A549 (cell line): Measurements from ENCODE around the gene ZNF132. TPM values are rescaled to one million over a fixed set of nuclear protein-coding genes. Genes with fewer than 3 reads are reported as not detected.

ENCODE experiments used
- ATAC-seq, 2 experiments: fragments of 200-7000 bp in 1 of 2; fragments of >200 bp in 1 of 2; cut with Nextera tagmentation in 1 of 2; cut with Tn5 transposase in 1 of 2; 3 replicates each; pipeline versions ENCODE4 v1.8.0 to v1.9.1; 2018 to 2020; ENCODE audit warnings: mild to moderate bottlenecking in 1 of 2, moderate library complexity in 1 of 2
- CTCF ChIA-PET: fragments of 300-600 bp; sonication (Branson Sonifier 250); formaldehyde crosslinking; extraction: SDS; loops from one replicate; lab custom pipeline; 2021; ENCODE audit warnings: antibody characterized with exemption, inconsistent platforms; lab: Yijun Ruan, JAX
- POLR2A ChIA-PET: fragments of 350-600 bp; formaldehyde crosslinking; extraction: SDS; loops from one replicate; lab custom pipeline; 2021; ENCODE audit warnings: antibody characterized with exemption, inconsistent platforms; lab: Yijun Ruan, JAX
- DNase-seq, 2 experiments: peaks; one replicate each; pipeline versions ENCODE4 v3.0.0 to v3.0.0-alpha.2; 2011 to 2016; ENCODE audit warnings: low read depth in 1 of 2, low spot score in 1 of 2
- FAIRE-seq: peaks from 2 replicates; lab custom pipeline; 2011; peaks lifted over from hg19 to GRCh38; lab: Jason Lieb, UNC
- H3K27ac ChIP-seq, 2 experiments: fragments of >200 bp; sonication (Bioruptor Twin); formaldehyde crosslinking; 3 replicates each; pipeline ENCODE4 v1.5.1; 2016 to 2017
- H3K4me1 ChIP-seq: fragments of >200 bp; sonication (Bioruptor Twin); formaldehyde crosslinking; 3 replicates; pipeline ENCODE4 v1.6.1; 2016
- H3K4me2 ChIP-seq: fragments of >200 bp; sonication (Bioruptor Twin); formaldehyde crosslinking; 3 replicates; pipeline ENCODE4 v1.6.1; 2016
- H3K4me3 ChIP-seq: fragments of >200 bp; sonication (Bioruptor Twin); formaldehyde crosslinking; 3 replicates; pipeline ENCODE4 v1.5.1; 2016
- H3K9me3 ChIP-seq: fragments of >200 bp; sonication (Bioruptor Twin); formaldehyde crosslinking; 3 replicates; pipeline ENCODE4 v1.6.1; 2016
- BCL3 ChIP-seq: fragments of >200 bp; sonication (Bioruptor Twin); formaldehyde crosslinking; IDR thresholded peaks from 3 replicates; pipeline ENCODE4 v1.6.1; 2016
- E2F6 ChIP-seq: IDR thresholded peaks from 2 replicates; pipeline ENCODE4 v1.6.1; 2012; ENCODE audit warnings: low read depth, borderline replicate concordance
- ELK1 ChIP-seq: fragments of 150-350 bp; IDR thresholded peaks from 2 replicates; pipeline ENCODE4 v1.6.1; 2014; ENCODE audit warnings: low read depth, mild to moderate bottlenecking, low read length
- ESRRA ChIP-seq: fragments of 150-350 bp; IDR thresholded peaks from 2 replicates; pipeline ENCODE4 v1.6.1; 2014; ENCODE audit warnings: mild to moderate bottlenecking, low read length, borderline replicate concordance
- FOSB ChIP-seq: fragments of 250-450 bp; sonication (Bioruptor Pico); IDR thresholded peaks from 2 replicates; pipeline ENCODE4 v1.5.0; 2020; ENCODE audit warnings: mild to moderate bottlenecking, moderate library complexity
- FOSL2 ChIP-seq, 2 experiments: fragments of 450-650 bp in 1 of 2; fragments of >200 bp in 1 of 2; sonication (Bioruptor Twin) in 1 of 2; formaldehyde crosslinking; IDR thresholded peaks; 2 replicates each; pipeline versions ENCODE4 v1.5.0 to v1.6.1; 2016 to 2020; ENCODE audit warnings: mild to moderate bottlenecking in 1 of 2, moderate library complexity in 1 of 2
- GATA3 ChIP-seq: IDR thresholded peaks from 2 replicates; pipeline ENCODE4 v1.6.1; 2012; ENCODE audit warnings: borderline replicate concordance
- HDAC2 ChIP-seq: fragments of 200-600 bp; sonication (generic); IDR thresholded peaks from 2 replicates; pipeline ENCODE4 v1.6.1; 2016
- HMGXB4 ChIP-seq: fragments of 250-450 bp; sonication (Bioruptor Pico); IDR thresholded peaks from 2 replicates; pipeline ENCODE4 v1.5.0; 2021; ENCODE audit warnings: mild to moderate bottlenecking, moderate library complexity, borderline replicate concordance
- HOXB13 ChIP-seq: fragments of 250-450 bp; sonication (Bioruptor Pico); IDR thresholded peaks from 2 replicates; pipeline ENCODE4 v1.5.0; 2020; ENCODE audit warnings: low read depth, mild to moderate bottlenecking, moderate library complexity
- JUN ChIP-seq, 2 experiments: fragments of >200 bp; sonication (Bioruptor Twin); formaldehyde crosslinking; IDR thresholded peaks; 2 replicates in 1 of 2; 3 replicates in 1 of 2; pipeline ENCODE4 v1.6.1; 2016 to 2017
- MAX ChIP-seq: IDR thresholded peaks from 2 replicates; pipeline ENCODE4 v1.6.1; 2012
- MAZ ChIP-seq: fragments of 150-350 bp; IDR thresholded peaks from 2 replicates; pipeline ENCODE4 v1.6.1; 2014; ENCODE audit warnings: antibody characterized with exemption, low read depth, low read length, borderline replicate concordance
- PBX3 ChIP-seq: IDR thresholded peaks from 2 replicates; pipeline ENCODE4 v1.6.1; 2012
- PHF8 ChIP-seq: fragments of 200-600 bp; sonication (generic); IDR thresholded peaks from 2 replicates; pipeline ENCODE4 v1.6.1; 2016; ENCODE audit warnings: low read depth, mild to moderate bottlenecking, antibody characterized with exemption, moderate library complexity, borderline replicate concordance
- POLR2A ChIP-seq: IDR thresholded peaks from 2 replicates; pipeline ENCODE4 v1.6.1; 2012; ENCODE audit warnings: mild to moderate bottlenecking, low read length
- POLR2AphosphoS2 ChIP-seq: conservative IDR thresholded peaks from 2 replicates; pipeline ENCODE4 v1.6.1; 2012; ENCODE audit warnings: low read length, improper control_type of control experiment, inconsistent platforms
- RAD21 ChIP-seq, 2 experiments: fragments of >200 bp in 1 of 2; sonication (Bioruptor Twin) in 1 of 2; formaldehyde crosslinking in 1 of 2; IDR thresholded peaks in 1 of 2; conservative IDR thresholded peaks in 1 of 2; 2 replicates in 1 of 2; 3 replicates in 1 of 2; pipeline ENCODE4 v1.6.1; 2012 to 2018; ENCODE audit warnings: inconsistent platforms in 1 of 2
- RNF2 ChIP-seq: fragments of 200-600 bp; sonication (generic); IDR thresholded peaks from 2 replicates; pipeline ENCODE4 v1.6.1; 2016; ENCODE audit warnings: low read depth, mild to moderate bottlenecking, antibody characterized with exemption, moderate library complexity, borderline replicate concordance
- SMC3 ChIP-seq: fragments of >200 bp; sonication (Bioruptor Twin); formaldehyde crosslinking; IDR thresholded peaks from 3 replicates; pipeline ENCODE4 v1.6.1; 2018; ENCODE audit warnings: inconsistent platforms
- SREBF2 ChIP-seq: fragments of 450-650 bp; IDR thresholded peaks from 2 replicates; pipeline ENCODE4 v1.6.1; 2014; ENCODE audit warnings: mild to moderate bottlenecking, moderate library complexity
- TFCP2L1 ChIP-seq: fragments of 250-450 bp; sonication (Bioruptor Pico); IDR thresholded peaks from 2 replicates; pipeline ENCODE4 v1.5.0; 2021; ENCODE audit warnings: mild to moderate bottlenecking
- TP53 ChIP-seq: fragments of 250-450 bp; sonication (Bioruptor Pico); IDR thresholded peaks from 2 replicates; pipeline ENCODE4 v1.5.0; 2021; ENCODE audit warnings: mild to moderate bottlenecking, moderate library complexity
- USF2 ChIP-seq: fragments of 450-650 bp; IDR thresholded peaks from 2 replicates; pipeline ENCODE4 v1.6.1; 2014; ENCODE audit warnings: antibody characterized with exemption
- ZFP36 ChIP-seq: fragments of 450-650 bp; IDR thresholded peaks from 2 replicates; pipeline ENCODE4 v1.6.1; 2014; ENCODE audit warnings: borderline replicate concordance; ENCODE audit not compliant: partially characterized antibody
- WGBS: methylation state at CpG from one replicate; pipeline ENCODE4 v1.1.6; 2017; ENCODE audit errors: missing lambda C conversion rate; 5-methylcytosine and 5-hydroxymethylcytosine counted together
- polyA plus RNA-seq, 4 experiments: library from polyadenylated mRNA; depleted of rRNA in 3 of 4; stranded (reverse); fragments of >200 nt; fragmentation: RNase III in 1 of 4; extraction: RNeasy Plus Mini Kit Qiagen cat#74134 plus additional on column Dnase treatment in 1 of 4; gene quantifications; 2 replicates in 3 of 4; 3 replicates in 1 of 4; pipeline ENCODE4 v1.2.3, GENCODE V29; 2011 to 2017

Gene ZNF132
- polyA plus RNA-seq, 2 of the 4 experiments (the other 2 are of a cell fraction), result 0.05 to 0.16 TPM

- TF ChIP-seq PHF8, result no peak
- no peak for TF ChIP-seq ELK1
- TF ChIP-seq HOXB13, result no peak
- no peak for TF ChIP-seq HDAC2
- peak; percentile 76; the same call in 1 of the 2 replicates for TF ChIP-seq TP53
- TF ChIP-seq MAZ, result no peak
- TF ChIP-seq HMGXB4 (CRISPR knock-in tag), result 0 out of 2 replicates have a peak, but pooled peaks have one; percentile 61
Measured at GRCh38 chr19:58476498-58477015, 36.6 kb upstream of the ZNF132 start (continued).

- Histone ChIP-seq H3K4me3 (peak within 1 kb of the TSS; percentile 57), H3K4me1 (peaks cover 14% of the 10 kb centered on the region; the same call in 2 of the 3 replicates), H3K4me2 (peak within 1 kb of the TSS; percentile 91), H3K27ac (peak within 1 kb of the TSS; percentile 76 to 93), H3K9me3 (no peaks in the 10 kb centered on the region)
- TF ChIP-seq SREBF2, result no peak
- TF ChIP-seq SMC3, result 0 out of 3 replicates have a peak, but pooled peaks have one; percentile 7
- TF ChIP-seq JUN (IDR thresholded peaks at IDR 0.05), result peak in 1 of 2 experiments; percentile 88; a peak in 4 of 5 replicates
- TF ChIP-seq HMGXB4 (CRISPR knock-in tag), result no peak; the same call in 1 of the 2 replicates
- no peak for TF ChIP-seq TFCP2L1 (CRISPR knock-in tag)
- TF ChIP-seq ESRRA, result peak; percentile 70; the same call in 1 of the 2 replicates
- TF ChIP-seq POLR2A, result peak; percentile 42; the same call in 1 of the 2 replicates
- no peak for TF ChIP-seq FOSL2 (IDR thresholded peaks at IDR 0.05)
- no peak; the same call in 1 of the 2 replicates for TF ChIP-seq FOSL2 (CRISPR knock-in tag; IDR thresholded peaks at IDR 0.05)
- peak; percentile 31; the same call in 1 of the 2 replicates for TF ChIP-seq GATA3
- TF ChIP-seq RNF2, result no peak
- no peak for TF ChIP-seq FOSB (CRISPR knock-in tag)
- TF ChIP-seq ZFP36, result no peak
- TF ChIP-seq USF2, result 0 out of 2 replicates have a peak, but pooled peaks have one; percentile 5
- TF ChIP-seq PHF8, result peak; percentile 69
- peak; percentile 45; the same call in 1 of the 2 replicates for TF ChIP-seq E2F6
- peak; percentile 20; the same call in 1 of the 2 replicates for TF ChIP-seq POLR2AphosphoS2
- peak in 1 of 2 experiments; percentile 12; a peak in 1 of 5 replicates for TF ChIP-seq RAD21 (conservative IDR thresholded peaks at IDR 0.05 in 1 of 2, IDR thresholded peaks at IDR 0.05 in 1 of 2)
- TF ChIP-seq MAX, result peak; percentile 78
- peak; percentile 53; the same call in 1 of the 3 replicates for TF ChIP-seq BCL3
- TF ChIP-seq PBX3, result peak; percentile 75
- FAIRE-seq (peak; percentile 96), DNase-seq (peak; percentile 98 to 99), ATAC-seq (peak; percentile 84 to 93)
- ChIA-PET POLR2A (interaction anchor here (0.8 to 1.2 kb wide), 3 partner anchors 10 to 44 kb away, joined by 3 to 5 read pairs (median 3); partner anchors contain the start of gene ZBTB45), CTCF (interaction anchor here (0.5 to 5.2 kb wide), 5 partner anchors 16 to 43 kb away, joined by 3 to 39 read pairs (median 3); partner anchors contain the start of gene ZBTB45)
- WGBS, result 3% methylated on average over 55 of the region's 64 CpGs
Measured at GRCh38 chr19:58475714-58476497, 36.0 kb upstream of the ZNF132 start, which contains the start of gene ZNF446. Gene ZNF446 (plus strand): TSS chr19:58476352. CDS start chr19:58477219, 867 bp downstream.
